H9 (cell line): ENCODE measurements around the gene MEFV. TPM values are rescaled to one million over a fixed set of nuclear protein-coding genes. Genes with fewer than 3 reads are reported as not detected.

Experiments used
- DNase-seq: peaks from one replicate; pipeline ENCODE4 v3.0.0-alpha.2; 2017
- H2AFZ ChIP-seq: one replicate; pipeline ENCODE4 v1.6.1; 2013; ENCODE audit warnings: mild to moderate bottlenecking, low read length, control low read depth, moderate library complexity
- H2AK5ac ChIP-seq: 2 replicates; pipeline ENCODE4 v1.6.1; 2013; ENCODE audit warnings: low read length, control low read depth, mixed read lengths; ENCODE audit not compliant: insufficient read length
- H2BK120ac ChIP-seq: one replicate; pipeline ENCODE4 v1.6.1; 2013; ENCODE audit warnings: low read depth, mild to moderate bottlenecking, low read length, control low read depth, inconsistent platforms; ENCODE audit not compliant: poor library complexity, severe bottlenecking
- H2BK12ac ChIP-seq: 2 replicates; pipeline ENCODE4 v1.6.1; 2013; ENCODE audit warnings: low read length, control low read depth, mixed read lengths, low read depth; ENCODE audit not compliant: insufficient read length
- H2BK15ac ChIP-seq: 2 replicates; pipeline ENCODE4 v1.6.1; 2013; ENCODE audit warnings: low read depth, low read length, control low read depth
- H2BK20ac ChIP-seq: one replicate; pipeline ENCODE4 v1.6.1; 2013; ENCODE audit warnings: low read depth, mild to moderate bottlenecking, low read length, control low read depth, inconsistent platforms; ENCODE audit not compliant: poor library complexity, severe bottlenecking
- H2BK5ac ChIP-seq: 2 replicates; pipeline ENCODE4 v1.6.1; 2013; ENCODE audit warnings: low read length, control low read depth, mixed read lengths; ENCODE audit not compliant: insufficient read length
- H3K14ac ChIP-seq: 2 replicates; pipeline ENCODE4 v1.6.1; 2013; ENCODE audit warnings: low read length, control low read depth; ENCODE audit not compliant: insufficient read depth
- H3K18ac ChIP-seq: 2 replicates; pipeline ENCODE4 v1.6.1; 2013; ENCODE audit warnings: low read depth, mild to moderate bottlenecking, mixed read lengths, low read length, control low read depth; ENCODE audit not compliant: insufficient read length
- H3K23ac ChIP-seq: 2 replicates; pipeline ENCODE4 v1.6.1; 2013; ENCODE audit warnings: low read length, control low read depth, mixed read lengths, low read depth; ENCODE audit not compliant: insufficient read length
- H3K23me2 ChIP-seq: 2 replicates; pipeline ENCODE4 v1.6.1; 2013; ENCODE audit warnings: low read depth, mild to moderate bottlenecking, mixed read lengths, low read length, control low read depth; ENCODE audit not compliant: insufficient read length, poor library complexity, severe bottlenecking
- H3K27ac ChIP-seq: 2 replicates; pipeline ENCODE4 v1.5.1; 2013; ENCODE audit warnings: low read length, control low read depth, mixed read lengths, low read depth; ENCODE audit not compliant: insufficient read length
- H3K27me3 ChIP-seq: 2 replicates; pipeline ENCODE4 v1.6.1; 2013; ENCODE audit warnings: low read length, control low read depth, inconsistent platforms; ENCODE audit not compliant: insufficient read depth
- H3K4ac ChIP-seq: 2 replicates; pipeline ENCODE4 v1.6.1; 2013; ENCODE audit warnings: low read depth, mild to moderate bottlenecking, control low read depth, inconsistent platforms, low read length, moderate library complexity
- H3K4me1 ChIP-seq: 2 replicates; pipeline ENCODE4 v1.6.1; 2013; ENCODE audit warnings: low read length, control low read depth, inconsistent platforms; ENCODE audit not compliant: insufficient read depth
- H3K4me2 ChIP-seq: 2 replicates; pipeline ENCODE4 v1.6.1; 2013; ENCODE audit warnings: low read length, control low read depth, mixed read lengths; ENCODE audit not compliant: insufficient read length, insufficient read depth
- H3K56ac ChIP-seq: 2 replicates; pipeline ENCODE4 v1.6.1; 2013; ENCODE audit warnings: low read depth, mild to moderate bottlenecking, mixed read lengths, low read length, control low read depth; ENCODE audit not compliant: insufficient read length
- H3K79me1 ChIP-seq: 2 replicates; pipeline ENCODE4 v1.6.1; 2013; ENCODE audit warnings: low read depth, mild to moderate bottlenecking, moderate library complexity, low read length, control low read depth, inconsistent platforms; ENCODE audit not compliant: insufficient read depth, poor library complexity, severe bottlenecking
- H3K79me2 ChIP-seq: 2 replicates; pipeline ENCODE4 v1.6.1; 2013; ENCODE audit warnings: low read length, control low read depth, inconsistent platforms; ENCODE audit not compliant: insufficient read depth
- H3K9ac ChIP-seq: 2 replicates; pipeline ENCODE4 v1.6.1; 2013; ENCODE audit warnings: low read length, control low read depth, mixed read lengths; ENCODE audit not compliant: insufficient read length; ENCODE audit errors: extremely low read depth
- H3K9me3 ChIP-seq: one replicate; pipeline ENCODE4 v1.6.1; 2013; ENCODE audit warnings: low read depth, low read length, inconsistent platforms; ENCODE audit not compliant: control insufficient read depth
- H3T11ph ChIP-seq: one replicate; pipeline ENCODE4 v1.6.1; 2013; ENCODE audit warnings: mild to moderate bottlenecking, low read length, control low read depth, inconsistent platforms
- H4K20me1 ChIP-seq: one replicate; pipeline ENCODE4 v1.6.1; 2013; ENCODE audit not compliant: control insufficient read depth, insufficient read length, insufficient read depth
- H4K5ac ChIP-seq: 2 replicates; pipeline ENCODE4 v1.6.1; 2013; ENCODE audit warnings: low read depth, mild to moderate bottlenecking, mixed read lengths, low read length, control low read depth; ENCODE audit not compliant: insufficient read length
- H4K8ac ChIP-seq: replicated peaks from 2 replicates; pipeline ENCODE4 v1.6.1; 2013; ENCODE audit warnings: low read length, control low read depth, mixed read lengths, low read depth; ENCODE audit not compliant: insufficient read length
- H4K91ac ChIP-seq: 2 replicates; pipeline ENCODE4 v1.6.1; 2013; ENCODE audit warnings: low read depth, mild to moderate bottlenecking, moderate library complexity, mixed read lengths, low read length, control low read depth; ENCODE audit not compliant: insufficient read length
- H3K27ac Mint-ChIP-seq, 3 experiments: 2 replicates in 2 of 3; 3 replicates in 1 of 3; pipeline ENCODE4 v1.8.0; 2020 to 2021; ENCODE audit warnings: mixed read lengths in 3 of 3, mild to moderate bottlenecking in 1 of 3, moderate library complexity in 1 of 3
- H3K27me3 Mint-ChIP-seq: 2 replicates; pipeline ENCODE4 v1.8.0; 2021; ENCODE audit warnings: low read depth, mild to moderate bottlenecking, moderate library complexity, mixed read lengths
- H3K36me3 Mint-ChIP-seq, 3 experiments: 2 replicates in 2 of 3; 3 replicates in 1 of 3; pipeline ENCODE4 v1.8.0; 2020 to 2021; ENCODE audit warnings: low read depth in 3 of 3, mixed read lengths in 3 of 3; ENCODE audit not compliant: insufficient read depth in 1 of 3
- H3K4me1 Mint-ChIP-seq, 2 experiments: 2 replicates each; pipeline ENCODE4 v1.8.0; 2020; ENCODE audit warnings: mixed read lengths in 2 of 2
- H3K4me3 Mint-ChIP-seq, 2 experiments: 2 replicates in 1 of 2; 3 replicates in 1 of 2; pipeline ENCODE4 v1.8.0; 2020 to 2021; ENCODE audit warnings: mild to moderate bottlenecking in 2 of 2, mixed read lengths in 2 of 2, moderate library complexity in 1 of 2
- H3K9me3 Mint-ChIP-seq, 2 experiments: 2 replicates in 1 of 2; 3 replicates in 1 of 2; pipeline ENCODE4 v1.8.0; 2020; ENCODE audit warnings: mild to moderate bottlenecking in 2 of 2, mixed read lengths in 2 of 2, moderate library complexity in 1 of 2
- WGBS: extraction: QIAGEN DNeasy Blood & Tissue Kit; methylation state at CpG from one replicate; pipeline ENCODE4 v1.1.7; 2013; ENCODE audit warnings: missing lambda C conversion rate, low lambda C conversion rate, mixed read lengths; ENCODE audit not compliant: insufficient read length; ENCODE audit errors: extremely low coverage; 5-methylcytosine and 5-hydroxymethylcytosine counted together
- total RNA-seq: library from RNA; stranded (reverse); gene quantifications from 2 replicates; pipeline ENCODE4 v1.2.1, GENCODE V29; 2021
- TF ChIP-seq, protein P1 (sequence below): fragments of 200-600 bp; sonication (generic); conservative IDR thresholded peaks from 3 replicates; pipeline ENCODE4 v1.8.0; 2021; ENCODE audit warnings: antibody characterized with exemption, mild to moderate bottlenecking

MEFV gene
- total RNA-seq, 1 experiment from 2014 or later = not detected

DNA sequence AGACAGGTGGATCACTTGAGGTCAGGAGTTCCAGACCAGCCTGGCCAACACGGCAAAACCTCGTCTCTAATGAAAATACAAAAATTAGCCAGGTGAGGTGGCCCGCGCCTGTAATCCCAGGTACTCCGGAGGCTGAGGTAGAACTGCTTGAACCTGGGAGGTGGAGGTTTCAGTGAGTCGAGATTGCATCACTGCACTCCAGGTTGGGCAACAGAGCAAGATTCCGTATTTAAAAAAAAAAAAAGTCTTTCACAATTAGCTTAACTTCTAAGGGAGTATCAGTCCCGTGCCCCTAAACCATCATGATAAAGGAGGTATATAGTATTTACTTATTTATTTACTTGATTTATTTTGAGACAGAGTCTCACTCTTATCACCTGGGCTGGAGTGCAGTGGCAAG, 3.4 kb upstream of the MEFV start:
- TF ChIP-seq, protein P1, sequence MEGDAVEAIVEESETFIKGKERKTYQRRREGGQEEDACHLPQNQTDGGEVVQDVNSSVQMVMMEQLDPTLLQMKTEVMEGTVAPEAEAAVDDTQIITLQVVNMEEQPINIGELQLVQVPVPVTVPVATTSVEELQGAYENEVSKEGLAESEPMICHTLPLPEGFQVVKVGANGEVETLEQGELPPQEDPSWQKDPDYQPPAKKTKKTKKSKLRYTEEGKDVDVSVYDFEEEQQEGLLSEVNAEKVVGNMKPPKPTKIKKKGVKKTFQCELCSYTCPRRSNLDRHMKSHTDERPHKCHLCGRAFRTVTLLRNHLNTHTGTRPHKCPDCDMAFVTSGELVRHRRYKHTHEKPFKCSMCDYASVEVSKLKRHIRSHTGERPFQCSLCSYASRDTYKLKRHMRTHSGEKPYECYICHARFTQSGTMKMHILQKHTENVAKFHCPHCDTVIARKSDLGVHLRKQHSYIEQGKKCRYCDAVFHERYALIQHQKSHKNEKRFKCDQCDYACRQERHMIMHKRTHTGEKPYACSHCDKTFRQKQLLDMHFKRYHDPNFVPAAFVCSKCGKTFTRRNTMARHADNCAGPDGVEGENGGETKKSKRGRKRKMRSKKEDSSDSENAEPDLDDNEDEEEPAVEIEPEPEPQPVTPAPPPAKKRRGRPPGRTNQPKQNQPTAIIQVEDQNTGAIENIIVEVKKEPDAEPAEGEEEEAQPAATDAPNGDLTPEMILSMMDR = no peak
- no peak overlapping the region for H3K4ac ChIP-seq
- no peak overlapping the region for H4K8ac ChIP-seq
- H3K9ac ChIP-seq = no peak overlapping the region
- no CpG with 5 or more reads among the region's 8 CpGs for WGBS
- no peak overlapping the region for H3K18ac ChIP-seq
- H3T11ph ChIP-seq = no peak overlapping the region
- peaks cover 3% of the 10 kb centered on the region for H3K23me2 ChIP-seq
- no peak overlapping the region for H2BK120ac ChIP-seq
- Mint-ChIP-seq H3K36me3 (peaks cover 0 to 6% (median 0%) of the 10 kb centered on the region in 3 experiments; a peak in 1 of 7 replicates), H3K27ac (no peak overlapping the region), H3K27me3 (peaks cover 49% of the 10 kb centered on the region), H3K4me3 (no peak overlapping the region), H3K9me3 (peaks cover 32 to 33% of the 10 kb centered on the region in 2 experiments), H3K4me1 (peaks cover 3% of the 10 kb centered on the region in 2 experiments)
- H4K91ac ChIP-seq = no peak overlapping the region
- no peak for DNase-seq
- no peak overlapping the region for H2BK5ac ChIP-seq
- no peak overlapping the region for H2BK12ac ChIP-seq
- no peak overlapping the region for H3K23ac ChIP-seq
- no peaks in the 10 kb centered on the region; the same call in 1 of the 2 replicates for H3K27me3 ChIP-seq
- H3K14ac ChIP-seq = no peak overlapping the region
- H3K4me1 ChIP-seq = no peaks in the 10 kb centered on the region
- H3K4me2 ChIP-seq = no peak overlapping the region
- no peaks in the 10 kb centered on the region for H3K79me2 ChIP-seq
- H3K56ac ChIP-seq = no peak overlapping the region
- no peak overlapping the region for H4K5ac ChIP-seq
- no peak overlapping the region for H2BK20ac ChIP-seq
- no peak overlapping the region for H2AK5ac ChIP-seq
- no peak overlapping the region for H2BK15ac ChIP-seq
- no peak overlapping the region for H3K27ac ChIP-seq
- H3K79me1 ChIP-seq = no peaks in the 10 kb centered on the region
- H3K9me3 ChIP-seq = peaks cover 7% of the 10 kb centered on the region
- no peaks in the 10 kb centered on the region for H4K20me1 ChIP-seq
- no peak overlapping the region for H2AFZ ChIP-seq
